ENCODE data around the gene ETV3.

The ETV3 gene

GRCh38 chr1:157153746-157154145 is 15.6 kb upstream of the ETV3 start:
- H3K4me3 ChIP-seq (ENCODE audit: low read depth, low read length): no peak overlapping the region
- no peak for TF ChIP-seq CTCF (IDR thresholded peaks at IDR 0.05; ENCODE audit: borderline replicate concordance, insufficient read depth, low read depth, low read length)

DNA sequence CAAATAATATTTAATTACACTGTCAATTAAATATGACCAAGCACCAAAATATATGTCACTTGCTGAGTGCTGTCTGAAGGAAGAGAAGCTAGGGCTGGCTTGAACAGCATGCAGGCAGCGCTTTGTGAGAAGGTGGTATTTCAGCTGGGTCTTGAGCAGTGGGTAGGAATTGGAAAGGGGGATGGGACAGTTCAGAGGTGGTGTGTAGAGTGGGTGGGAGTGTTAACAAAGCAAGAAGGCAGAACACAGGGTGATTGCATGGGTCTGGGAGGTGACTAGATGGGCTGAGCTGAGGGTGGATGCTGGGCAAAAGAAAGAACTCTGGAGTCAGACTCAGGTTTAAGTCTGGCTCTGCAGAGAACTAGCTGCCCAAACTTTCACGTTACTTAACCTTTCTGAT is 14.3 kb upstream of the ETV3 start:
- no peak overlapping the region for H3K4me3 ChIP-seq (ENCODE audit: low read depth, low read length)
- no peak for TF ChIP-seq CTCF (IDR thresholded peaks at IDR 0.05; ENCODE audit: borderline replicate concordance, insufficient read depth, low read depth, low read length)

- TF ChIP-seq CTCF (IDR thresholded peaks at IDR 0.05; ENCODE audit: borderline replicate concordance, insufficient read depth, low read depth, low read length): no peak
Measured at GRCh38 chr1:157151506-157151905, 13.3 kb upstream of the ETV3 start.

GRCh38 chr1:157151073-157151472 is 12.9 kb upstream of the ETV3 start:
- TF ChIP-seq CTCF (IDR thresholded peaks at IDR 0.05; ENCODE audit: borderline replicate concordance, insufficient read depth, low read depth, low read length): no peak
- H3K4me3 ChIP-seq (ENCODE audit: low read depth, low read length): no peak overlapping the region

More at GRCh38 chr1:157151506-157151905, 13.3 kb upstream of the ETV3 start:
- no peak overlapping the region for H3K4me3 ChIP-seq (ENCODE audit: low read depth, low read length)

DNA sequence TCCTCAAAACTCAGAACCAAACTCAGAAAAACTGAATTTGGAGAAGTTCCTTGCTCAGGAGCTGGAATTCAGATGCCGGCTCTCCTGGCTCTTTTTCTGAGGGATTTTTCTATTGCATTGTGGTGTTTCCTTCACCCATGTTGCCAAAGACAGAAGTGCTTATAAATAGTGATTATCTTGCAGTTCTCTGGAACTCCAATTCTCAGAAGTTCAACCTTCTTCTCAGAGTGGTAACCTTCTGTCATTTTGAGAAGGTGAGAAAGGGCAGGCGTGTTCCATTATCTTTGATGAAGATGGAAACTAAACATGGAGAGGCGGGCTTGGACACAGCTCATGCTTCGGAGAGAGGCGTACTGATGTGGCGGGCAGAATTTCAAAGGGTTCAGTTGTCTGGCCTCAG is 12.4 kb upstream of the ETV3 start:
- TF ChIP-seq CTCF (IDR thresholded peaks at IDR 0.05; ENCODE audit: borderline replicate concordance, insufficient read depth, low read depth, low read length): no peak
- no peak overlapping the region for H3K4me3 ChIP-seq (ENCODE audit: low read depth, low read length)

DNA sequence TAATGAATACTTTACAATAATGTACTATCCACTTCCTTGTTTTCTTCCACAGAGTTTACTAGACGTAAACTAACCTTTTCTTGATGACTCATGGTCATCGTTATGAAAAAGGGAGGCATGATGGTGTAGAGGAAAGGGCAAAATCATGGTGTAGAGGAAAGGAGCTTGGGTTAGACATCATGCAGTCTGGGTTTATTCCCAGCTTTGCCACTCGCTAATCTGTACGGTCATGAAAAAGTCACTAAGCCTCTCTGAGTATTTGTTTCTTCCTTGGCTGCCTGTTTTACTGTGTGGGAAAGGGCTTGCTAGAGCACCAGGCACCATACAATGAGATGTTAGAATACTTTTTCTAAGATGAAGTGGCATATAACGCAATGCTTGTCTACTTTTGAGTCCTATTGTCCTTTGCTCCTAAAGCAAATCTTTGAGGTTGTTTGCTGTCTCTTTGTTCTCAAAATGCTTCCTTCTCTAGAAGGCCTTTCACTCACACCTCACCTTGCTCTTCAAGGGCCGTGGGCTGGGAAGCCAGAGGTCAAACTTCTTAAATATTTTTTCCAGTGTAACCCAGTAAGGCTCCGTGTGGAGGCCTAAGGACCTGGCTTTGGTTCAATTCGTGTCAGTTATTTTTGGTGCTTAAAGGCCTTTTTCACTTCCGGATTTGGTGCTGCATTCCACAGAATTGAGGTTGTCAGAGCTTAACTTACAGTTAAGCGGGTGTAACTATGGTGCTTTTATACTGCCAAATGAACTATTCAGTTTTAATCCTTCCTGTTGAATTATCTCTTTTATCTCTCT is 9.9 kb upstream of the ETV3 start:
- no peak for TF ChIP-seq CTCF (IDR thresholded peaks at IDR 0.05; ENCODE audit: borderline replicate concordance, insufficient read depth, low read depth, low read length)

GRCh38 chr1:157147037-157147436 is 8.8 kb upstream of the ETV3 start:
- no peak for TF ChIP-seq CTCF (IDR thresholded peaks at IDR 0.05; ENCODE audit: borderline replicate concordance, insufficient read depth, low read depth, low read length)
- no peak overlapping the region for H3K4me3 ChIP-seq (ENCODE audit: low read depth, low read length)

More for the DNA sequence above, 9.9 kb upstream of the ETV3 start:
- no peak overlapping the region for H3K4me3 ChIP-seq (ENCODE audit: low read depth, low read length)

Measured in GM12875 (cell line).